ENCODE measurements around the gene TAPT1.

DNA sequence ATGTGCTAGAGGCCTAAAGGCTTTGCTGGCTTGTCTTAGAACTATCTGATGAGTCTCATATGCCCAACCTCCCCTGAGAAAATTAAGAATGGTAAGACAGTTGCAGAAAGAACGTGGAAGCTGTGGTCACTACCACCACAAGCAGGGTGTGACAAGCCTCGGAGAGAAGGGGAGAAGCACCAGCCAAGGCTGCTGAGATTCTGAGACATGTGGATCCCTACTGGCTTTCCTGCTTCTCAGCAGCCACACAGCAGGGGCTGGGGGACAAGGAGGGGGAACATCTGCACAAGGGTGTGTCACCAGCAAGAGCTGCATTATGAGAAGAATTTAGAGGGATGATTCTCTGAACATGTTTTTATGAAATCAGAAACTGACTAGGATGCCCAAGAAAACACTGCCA is 19.4 kb downstream of the TAPT1 start:
- TF ChIP-seq, protein P1, sequence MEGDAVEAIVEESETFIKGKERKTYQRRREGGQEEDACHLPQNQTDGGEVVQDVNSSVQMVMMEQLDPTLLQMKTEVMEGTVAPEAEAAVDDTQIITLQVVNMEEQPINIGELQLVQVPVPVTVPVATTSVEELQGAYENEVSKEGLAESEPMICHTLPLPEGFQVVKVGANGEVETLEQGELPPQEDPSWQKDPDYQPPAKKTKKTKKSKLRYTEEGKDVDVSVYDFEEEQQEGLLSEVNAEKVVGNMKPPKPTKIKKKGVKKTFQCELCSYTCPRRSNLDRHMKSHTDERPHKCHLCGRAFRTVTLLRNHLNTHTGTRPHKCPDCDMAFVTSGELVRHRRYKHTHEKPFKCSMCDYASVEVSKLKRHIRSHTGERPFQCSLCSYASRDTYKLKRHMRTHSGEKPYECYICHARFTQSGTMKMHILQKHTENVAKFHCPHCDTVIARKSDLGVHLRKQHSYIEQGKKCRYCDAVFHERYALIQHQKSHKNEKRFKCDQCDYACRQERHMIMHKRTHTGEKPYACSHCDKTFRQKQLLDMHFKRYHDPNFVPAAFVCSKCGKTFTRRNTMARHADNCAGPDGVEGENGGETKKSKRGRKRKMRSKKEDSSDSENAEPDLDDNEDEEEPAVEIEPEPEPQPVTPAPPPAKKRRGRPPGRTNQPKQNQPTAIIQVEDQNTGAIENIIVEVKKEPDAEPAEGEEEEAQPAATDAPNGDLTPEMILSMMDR (IDR thresholded peaks at IDR 0.05), result no peak
- TF ChIP-seq EZH2 (IDR thresholded peaks at IDR 0.05; ENCODE audit: borderline replicate concordance, insufficient read depth, low read depth, low read length, poor library complexity, severe bottlenecking), result no peak

Data from B cell (primary cell).